HG02885 (cell line): ENCODE results near the gene DNAJC7.
"Not testable (repeated sequence)": the region's sequence is repeated elsewhere in the genome, so short reads cannot be mapped to it uniquely, and the experiment has no call there.

ENCODE experiments used
- ATAC-seq: cut with Tn5 transposase; IDR thresholded peaks from one replicate; pipeline ENCODE4 v1.9.1; 2021; ENCODE audit warnings: mild to moderate bottlenecking; ENCODE audit not compliant: unreplicated experiment, poor library complexity

DNAJC7 gene

DNA sequence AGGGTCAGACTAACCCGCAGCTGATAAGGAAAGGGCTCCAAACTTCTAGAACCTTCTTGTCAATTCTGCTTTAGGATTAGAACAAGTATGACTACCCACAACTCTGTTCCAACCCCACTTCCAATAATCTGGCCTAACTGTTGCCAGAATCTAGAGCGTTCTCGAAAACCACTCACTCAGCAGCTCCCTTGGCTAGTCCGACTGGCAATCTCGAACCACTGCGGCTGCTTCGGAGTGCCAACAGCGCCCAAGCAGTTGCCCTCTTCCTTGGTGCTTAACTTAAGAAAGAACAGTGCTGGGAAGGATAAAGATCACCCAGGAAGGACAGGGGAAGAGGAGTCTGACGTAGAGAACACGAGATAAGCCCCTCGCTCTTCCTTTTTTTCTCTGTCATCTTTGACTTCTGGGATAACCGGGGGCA, 818 bp downstream of the DNAJC7 start:
- ATAC-seq: no peak

DNA sequence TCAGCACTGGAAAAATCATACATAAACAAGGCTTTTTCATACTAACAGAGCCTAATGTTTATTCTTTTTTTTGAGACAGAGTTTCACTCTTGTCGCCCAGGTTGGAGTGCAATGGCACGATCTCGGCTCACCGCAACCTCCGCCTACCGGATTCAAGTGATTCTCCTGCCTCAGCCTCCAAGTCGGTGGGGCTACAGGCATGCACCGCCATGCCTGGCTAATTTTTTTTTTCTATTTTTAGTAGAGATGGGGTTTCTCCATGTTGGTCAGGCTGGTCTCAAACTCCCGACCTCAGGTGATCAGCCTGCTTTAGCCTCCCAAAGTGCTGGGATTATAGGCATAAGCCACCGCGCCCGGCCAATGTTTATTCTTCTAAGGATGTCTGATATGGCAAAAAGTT, 3.5 kb downstream of the DNAJC7 start:
- not testable (repeated sequence) for ATAC-seq

DNA sequence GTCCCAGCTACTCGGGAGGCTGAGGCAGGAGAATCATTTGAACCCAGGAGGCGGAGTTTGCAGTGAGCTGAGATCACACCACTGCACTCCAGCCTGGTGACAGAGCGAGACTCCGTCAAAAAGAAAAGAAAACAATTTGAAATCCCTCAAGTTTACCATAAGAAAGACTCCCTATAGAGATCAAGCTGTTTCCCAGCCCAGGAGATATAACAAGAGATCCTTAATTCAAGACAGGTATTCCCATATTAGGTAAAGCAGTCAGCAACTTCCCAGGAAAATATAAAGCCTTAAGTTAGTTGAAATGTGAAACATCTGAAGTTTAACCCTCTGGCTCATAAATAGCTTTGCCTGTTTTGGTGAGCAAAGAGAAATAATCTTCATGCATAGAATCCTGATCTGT, 4.9 kb downstream of the DNAJC7 start:
- ATAC-seq: not testable (repeated sequence)

GRCh38 chr17:42010898-42011516, 6.2 kb downstream of the DNAJC7 start:
- ATAC-seq: no peak

DNA sequence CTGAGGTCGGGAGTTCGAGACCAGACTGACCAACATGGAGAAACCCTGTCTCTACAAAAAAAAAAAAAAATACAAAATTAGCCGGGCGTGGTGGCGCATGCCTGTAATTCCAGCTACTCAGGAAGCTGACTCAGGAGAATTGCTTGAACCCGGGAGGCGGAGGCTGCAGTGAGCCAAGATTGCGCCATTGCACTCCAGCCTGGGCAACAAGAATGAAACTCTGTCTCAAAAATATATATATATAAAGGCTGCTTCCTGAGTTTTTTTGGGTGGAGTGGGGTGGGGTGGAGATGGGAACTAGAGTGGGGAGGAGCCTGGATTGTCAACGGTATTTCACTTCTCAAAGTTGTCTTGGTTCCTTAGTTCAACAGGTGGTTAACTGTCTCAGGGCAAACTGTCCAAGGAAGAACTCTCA, 7.0 kb downstream of the DNAJC7 start:
- ATAC-seq: not testable (repeated sequence)

GRCh38 chr17:42009170-42009569, 8.1 kb downstream of the DNAJC7 start:
- ATAC-seq: no peak

DNA sequence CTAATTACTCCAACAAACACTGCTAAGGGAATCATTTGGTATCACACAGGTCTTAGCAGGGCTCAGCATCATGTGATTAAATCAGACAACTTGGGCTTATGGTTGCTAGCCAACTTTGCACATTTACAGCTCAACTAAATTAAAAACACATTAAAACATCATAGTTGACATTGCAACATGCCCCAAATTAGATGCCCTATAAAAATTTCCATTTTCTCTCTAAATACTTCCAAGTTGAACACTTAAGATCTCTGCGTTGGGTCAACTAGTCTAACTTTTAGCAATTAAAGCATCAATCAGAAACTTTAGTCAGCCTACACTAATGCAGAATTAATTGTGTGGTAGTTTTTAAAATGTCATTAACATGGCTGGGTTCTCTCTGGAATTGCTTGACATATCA, 12.1 kb downstream of the DNAJC7 start:
- ATAC-seq: no peak

DNA sequence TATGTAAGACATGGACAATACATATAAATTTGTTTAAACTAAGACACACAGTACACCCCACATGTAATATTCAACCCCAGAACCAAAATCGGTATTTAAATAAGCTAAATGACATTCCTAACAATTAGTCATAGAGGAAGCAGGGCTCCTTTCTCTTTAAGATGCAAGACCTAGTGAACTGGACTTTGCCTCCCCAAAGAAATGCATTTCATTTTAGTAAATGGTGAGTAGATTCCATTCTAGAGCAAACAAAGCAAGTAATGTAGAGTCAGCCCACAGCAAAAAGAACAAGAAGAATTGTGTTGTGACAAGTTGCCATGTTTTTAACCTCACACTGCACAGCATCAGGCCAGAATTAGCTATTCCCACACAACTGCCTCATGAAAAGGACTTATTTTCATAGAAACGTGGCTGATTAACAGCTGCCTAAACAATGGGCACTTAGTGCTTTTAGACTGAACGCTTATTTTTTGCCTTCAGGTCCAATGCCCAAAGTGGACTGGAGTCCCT, 14.4 kb downstream of the DNAJC7 start:
- ATAC-seq: no peak

- no peak for ATAC-seq
Observed at GRCh38 chr17:42002175-42002791, 15.0 kb downstream of the DNAJC7 start.

- no peak for ATAC-seq
Observed at GRCh38 chr17:42001729-42002128, 15.5 kb downstream of the DNAJC7 start.

GRCh38 chr17:42000413-42001133, 16.7 kb downstream of the DNAJC7 start:
- ATAC-seq: no peak

DNA sequence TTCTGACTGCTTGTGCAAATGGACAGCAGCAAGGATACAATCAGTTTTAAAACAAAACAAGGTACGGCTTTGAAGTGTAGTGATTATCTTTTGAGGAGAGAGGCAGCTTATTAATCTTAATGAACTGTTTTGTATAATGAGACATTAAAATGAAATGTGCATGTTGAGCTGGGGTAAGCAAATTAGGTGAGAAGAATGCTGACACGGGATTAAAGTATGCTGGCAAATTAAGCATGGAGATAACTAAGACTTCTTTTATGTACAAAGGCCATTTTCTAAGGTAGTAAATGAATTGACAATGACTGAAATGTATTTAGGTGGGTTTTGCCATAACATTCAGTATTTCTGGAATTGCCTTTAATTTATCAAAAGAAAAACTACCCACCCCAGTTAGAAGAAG, 18.7 kb downstream of the DNAJC7 start:
- no peak for ATAC-seq

- ATAC-seq: no peak
Observed at GRCh38 chr17:41996855-41997164, 20.4 kb downstream of the DNAJC7 start.

GRCh38 chr17:41992576-41992975, 24.7 kb downstream of the DNAJC7 start:
- ATAC-seq: no peak

GRCh38 chr17:41989702-41990419, 27.4 kb downstream of the DNAJC7 start:
- no peak for ATAC-seq

GRCh38 chr17:41988418-41988817, 28.8 kb downstream of the DNAJC7 start:
- ATAC-seq: no peak

- no peak for ATAC-seq
Observed at GRCh38 chr17:41987642-41988041, 29.6 kb downstream of the DNAJC7 start.

DNA sequence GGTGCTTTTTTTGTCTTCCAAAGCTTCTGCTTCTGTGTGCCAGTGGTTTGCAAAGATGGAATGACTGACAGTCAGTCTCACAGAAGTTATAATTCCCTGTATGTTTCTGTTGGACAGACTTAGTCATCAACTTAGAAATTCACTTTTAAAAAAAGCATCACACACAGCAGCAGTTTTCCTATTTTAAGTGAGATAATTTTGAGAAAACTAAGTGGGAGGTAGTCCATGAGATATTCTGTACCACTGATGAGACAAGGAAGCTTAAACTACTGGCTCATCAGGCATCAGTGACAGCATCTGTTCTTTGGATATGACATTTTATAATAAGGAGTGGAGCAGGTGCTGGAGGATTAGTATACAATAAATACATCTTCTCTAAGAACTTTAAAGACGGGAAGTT, 30.6 kb downstream of the DNAJC7 start:
- ATAC-seq: no peak

DNA sequence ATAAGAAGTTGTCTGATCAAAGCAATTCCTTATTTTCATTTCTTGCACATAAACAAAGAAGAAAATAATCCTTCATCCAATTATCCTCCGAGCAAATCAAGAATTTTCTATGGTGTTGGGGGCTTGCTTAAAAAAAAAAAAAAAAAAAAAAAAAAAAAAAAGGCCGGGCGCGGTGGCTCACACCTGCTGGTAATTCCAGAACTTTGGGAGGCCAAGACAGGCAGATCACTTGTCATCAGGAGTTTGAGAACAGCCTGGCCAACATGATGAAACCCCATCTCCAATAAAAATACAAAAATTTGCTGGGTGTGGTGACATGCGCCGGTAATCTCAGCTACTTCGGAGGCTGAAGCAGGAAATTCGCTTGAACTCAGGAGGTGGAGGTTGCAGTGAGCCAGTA, 31.3 kb downstream of the DNAJC7 start:
- no peak for ATAC-seq

DNA sequence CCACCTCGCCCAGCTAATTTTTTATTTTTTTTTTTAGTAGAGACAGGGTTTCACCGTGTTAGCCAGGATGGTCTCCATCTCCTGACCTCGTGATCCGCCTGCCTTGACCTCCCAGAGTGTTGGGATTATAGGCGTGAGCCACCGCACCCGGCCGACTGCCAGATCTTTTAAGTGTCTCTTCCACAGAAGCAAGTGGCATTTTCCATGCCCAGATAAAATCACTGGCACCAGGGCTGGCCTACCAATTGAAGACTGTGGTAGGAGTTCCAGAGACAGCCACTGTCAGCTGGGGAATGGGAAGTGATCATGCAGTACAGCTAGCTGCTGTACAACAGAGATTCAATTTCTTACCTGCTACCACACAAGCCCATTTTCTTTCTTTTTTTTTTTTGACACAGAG, 32.8 kb downstream of the DNAJC7 start:
- no peak for ATAC-seq
